AG04450 (cell line): Measurements from ENCODE around the gene IP6K3. TPM values are rescaled to one million over a fixed set of nuclear protein-coding genes. Genes with fewer than 3 reads are reported as not detected.

Experiments used
- CTCF ChIA-PET: fragments of 300-600, 350-600 bp; formaldehyde crosslinking; extraction: SDS; loops from one replicate; lab custom pipeline; 2022; ENCODE audit warnings: antibody characterized with exemption, inconsistent platforms; lab: Charles Lee
- POLR2A ChIA-PET: fragments of 350-600 bp; formaldehyde crosslinking; extraction: SDS; loops from one replicate; lab custom pipeline; 2021; ENCODE audit warnings: antibody characterized with exemption, inconsistent platforms; lab: Yijun Ruan, JAX
- DNase-seq: peaks from one replicate; pipeline ENCODE4 v3.0.0-alpha.2; 2011; ENCODE audit warnings: low read depth, low spot score
- H3K27ac ChIP-seq: one replicate; pipeline ENCODE4 v1.5.1; 2012; ENCODE audit warnings: low read depth, low read length, control low read depth
- H3K27me3 ChIP-seq: one replicate; pipeline ENCODE4 v1.6.0; 2012; ENCODE audit warnings: low read length; ENCODE audit not compliant: control insufficient read depth, insufficient read depth
- H3K4me3 ChIP-seq: 2 replicates; pipeline ENCODE4 v1.5.1; 2011; ENCODE audit warnings: mild to moderate bottlenecking, low read depth, low read length, control low read depth
- H3K9me3 ChIP-seq: 2 replicates; pipeline ENCODE4 v1.5.1; 2012; ENCODE audit warnings: low read length; ENCODE audit not compliant: control insufficient read depth, insufficient read depth
- CTCF ChIP-seq: IDR thresholded peaks from 2 replicates; pipeline ENCODE4 v1.5.1; 2011; ENCODE audit warnings: low read depth, low read length, control low read depth, inconsistent platforms
- polyA plus RNA-seq: library from polyadenylated mRNA; depleted of rRNA; stranded (reverse); fragments of >200 nt; gene quantifications from 2 replicates; pipeline ENCODE4 v1.2.3, GENCODE V29; 2011

IP6K3 gene
- polyA plus RNA-seq, 1 experiment, result 1.1 TPM

GRCh38 chr6:33729059-33729458, 17.6 kb downstream of the IP6K3 start:
- Histone ChIP-seq H3K4me3 (no peak overlapping the region), H3K9me3 (no peaks in the 10 kb centered on the region), H3K27me3 (peaks cover 10% of the 10 kb centered on the region), H3K27ac (no peak overlapping the region)
- no peak for DNase-seq
- no peak for TF ChIP-seq CTCF
- ChIA-PET POLR2A (no interaction called here), CTCF (no interaction called here)

GRCh38 chr6:33728438-33728837, 18.3 kb downstream of the IP6K3 start:
- ChIA-PET POLR2A (no interaction called here), CTCF (interaction anchor here (1.1 kb wide), 1 partner anchor 27 kb away, joined by 3 read pairs; no protein-coding TSS in a partner anchor)
- Histone ChIP-seq H3K27ac (no peak overlapping the region), H3K9me3 (no peaks in the 10 kb centered on the region), H3K4me3 (no peak overlapping the region), H3K27me3 (peaks cover 15% of the 10 kb centered on the region)
- DNase-seq, result no peak
- no peak for TF ChIP-seq CTCF

- H3K27ac ChIP-seq, result no peak overlapping the region
- ChIA-PET CTCF (interaction anchor here (1.1 kb wide), 1 partner anchor 27 kb away, joined by 3 read pairs; no protein-coding TSS in a partner anchor), POLR2A (no interaction called here)
- no peak overlapping the region for H3K4me3 ChIP-seq
- peaks cover 15% of the 10 kb centered on the region for H3K27me3 ChIP-seq
- no peaks in the 10 kb centered on the region for H3K9me3 ChIP-seq
- no peak for TF ChIP-seq CTCF
- DNase-seq, result no peak
Observed at GRCh38 chr6:33727932-33728331, 18.8 kb downstream of the IP6K3 start.

GRCh38 chr6:33727126-33727525, 19.6 kb downstream of the IP6K3 start:
- no peak for TF ChIP-seq CTCF
- Histone ChIP-seq H3K27ac (no peak overlapping the region), H3K27me3 (peaks cover 22% of the 10 kb centered on the region), H3K4me3 (no peak overlapping the region), H3K9me3 (no peaks in the 10 kb centered on the region)
- POLR2A ChIA-PET, result no interaction called here
- CTCF ChIA-PET, result interaction anchor here (0.6 kb wide), 1 partner anchor 16 kb away, joined by 6 read pairs; the partner anchor contains the start of gene UQCC2
- DNase-seq, result no peak

- Histone ChIP-seq H3K4me3 (no peak overlapping the region), H3K9me3 (no peaks in the 10 kb centered on the region), H3K27ac (no peak overlapping the region), H3K27me3 (peaks cover 23% of the 10 kb centered on the region)
- TF ChIP-seq CTCF, result no peak
- ChIA-PET CTCF (interaction anchor here (0.6 kb wide), 1 partner anchor 15 kb away, joined by 6 read pairs; the partner anchor contains the start of gene UQCC2), POLR2A (no interaction called here)
- no peak for DNase-seq
Observed at GRCh38 chr6:33726696-33727095, 20.0 kb downstream of the IP6K3 start.
